ENCODE data around the gene CARNS1. TPM values are rescaled to one million over a fixed set of nuclear protein-coding genes. Genes with fewer than 3 reads are reported as not detected.

CARNS1 gene
- total and polyA plus RNA-seq, 9 of the 15 experiments (the other 6 are each of a cell fraction or from before 2014, with no cell fraction given): 0.01 to 0.18 (median 0.06) TPM; not detected in 3

- peaks cover 33 to 73% of the 10 kb centered on the region in 2 experiments for H3K4me1 ChIP-seq (replicated peaks in 1 of 2; ENCODE audit: control insufficient read depth in 2 of 2, insufficient read depth in 2 of 2, low read length in 2 of 2)
- H3K9me3 ChIP-seq (replicated peaks; ENCODE audit: control insufficient read depth, insufficient read depth, low read depth, low read length): no peaks in the 10 kb centered on the region
- peak overlapping the region; percentile 24; the same call in 1 of the 3 replicates for H3K27ac ChIP-seq (ENCODE audit: extremely low read depth, low read depth, low read length)
- H3K27me3 ChIP-seq (ENCODE audit: control insufficient read depth in 2 of 2, insufficient read depth in 2 of 2, low read length in 2 of 2): no peaks in the 10 kb centered on the region
- POLR2A ChIA-PET: interaction anchor here (0.6 to 1.4 kb wide), 6 partner anchors 10 to 85 kb away, joined by 3 to 5 read pairs (median 4); partner anchors contain the start of gene PPP1CA
- no peaks in the 10 kb centered on the region for H3K9me1 ChIP-seq (ENCODE audit: control insufficient read depth, insufficient read depth, low read length)
- H3K79me2 ChIP-seq (ENCODE audit: control insufficient read depth, insufficient read depth, low read length): peaks cover 36% of the 10 kb centered on the region; the same call in 2 of the 3 replicates
- no peak overlapping the region for H3K4me2 ChIP-seq (ENCODE audit: insufficient read depth, low read length)
- H3K36me3 ChIP-seq (ENCODE audit: control insufficient read depth, insufficient read depth, low read length): peaks cover 4% of the 10 kb centered on the region; the same call in 1 of the 3 replicates
- ATAC-seq (no peak), FAIRE-seq (peak; percentile 26), DNase-seq (ENCODE audit: extremely low read depth in 1 of 4, low spot score in 3 of 4) (no peak)
- H4K20me1 ChIP-seq (replicated peaks; ENCODE audit: control insufficient read depth, insufficient read depth, low read length): no peaks in the 10 kb centered on the region
- no peak overlapping the region for H2AFZ ChIP-seq (ENCODE audit: low read depth, low read length)
- in situ Hi-C loops (cut with MboI): no loop called here
- CTCF ChIA-PET (ENCODE audit: low intra/inter-chr PET ratio): no interaction called here
- intact Hi-C loops (cut with micrococcal nuclease): no loop called here
- BruUV-seq (replicated peaks): no TSS peak
- peak overlapping the region in 1 of 2 experiments; percentile 73; a peak in 1 of 4 replicates for H3K9ac ChIP-seq (ENCODE audit: insufficient read depth in 1 of 2, low read depth in 2 of 2, low read length in 2 of 2)
- no peak overlapping the region for H3K4me3 ChIP-seq
- 91% methylated on average over 8 of the region's 8 CpGs for WGBS (ENCODE audit: insufficient coverage, low coverage, missing lambda C conversion rate)
- TF ChIP-seq MAFK (IDR thresholded peaks at IDR 0.05; ENCODE audit: low read length) (no peak), USF2 (CRISPR knock-in tag; IDR thresholded peaks at IDR 0.05) (no peak), NCOA6 (IDR thresholded peaks at IDR 0.05) (no peak), ESRRB (CRISPR knock-in tag; IDR thresholded peaks at IDR 0.05; ENCODE audit: borderline replicate concordance) (no peak), ERF (CRISPR knock-in tag; IDR thresholded peaks at IDR 0.05) (no peak), GMEB1 (CRISPR knock-in tag; IDR thresholded peaks at IDR 0.05) (no peak), GTF3C2 (IDR thresholded peaks at IDR 0.05; ENCODE audit: borderline replicate concordance, extremely low read depth, insufficient read length) (no peak), ZKSCAN1 (IDR thresholded peaks at IDR 0.05; ENCODE audit: low read depth, low read length) (no peak), RUNX1 (IDR thresholded peaks at IDR 0.05; ENCODE audit: low read depth) (no peak)
- TF ChIP-seq, protein P1, sequence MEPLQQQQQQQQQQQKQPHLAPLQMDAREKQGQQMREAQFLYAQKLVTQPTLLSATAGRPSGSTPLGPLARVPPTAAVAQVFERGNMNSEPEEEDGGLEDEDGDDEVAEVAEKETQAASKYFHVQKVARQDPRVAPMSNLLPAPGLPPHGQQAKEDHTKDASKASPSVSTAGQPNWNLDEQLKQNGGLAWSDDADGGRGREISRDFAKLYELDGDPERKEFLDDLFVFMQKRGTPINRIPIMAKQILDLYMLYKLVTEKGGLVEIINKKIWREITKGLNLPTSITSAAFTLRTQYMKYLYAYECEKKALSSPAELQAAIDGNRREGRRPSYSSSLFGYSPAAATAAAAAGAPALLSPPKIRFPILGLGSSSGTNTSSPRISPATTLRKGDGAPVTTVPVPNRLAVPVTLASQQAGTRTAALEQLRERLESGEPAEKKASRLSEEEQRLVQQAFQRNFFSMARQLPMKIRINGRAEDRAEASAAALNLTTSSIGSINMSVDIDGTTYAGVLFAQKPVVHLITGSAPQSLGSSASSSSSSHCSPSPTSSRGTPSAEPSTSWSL (CRISPR knock-in tag; IDR thresholded peaks at IDR 0.05; ENCODE audit: borderline replicate concordance): no peak
- TF ChIP-seq, protein P2, sequence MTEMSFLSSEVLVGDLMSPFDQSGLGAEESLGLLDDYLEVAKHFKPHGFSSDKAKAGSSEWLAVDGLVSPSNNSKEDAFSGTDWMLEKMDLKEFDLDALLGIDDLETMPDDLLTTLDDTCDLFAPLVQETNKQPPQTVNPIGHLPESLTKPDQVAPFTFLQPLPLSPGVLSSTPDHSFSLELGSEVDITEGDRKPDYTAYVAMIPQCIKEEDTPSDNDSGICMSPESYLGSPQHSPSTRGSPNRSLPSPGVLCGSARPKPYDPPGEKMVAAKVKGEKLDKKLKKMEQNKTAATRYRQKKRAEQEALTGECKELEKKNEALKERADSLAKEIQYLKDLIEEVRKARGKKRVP (CRISPR knock-in tag; IDR thresholded peaks at IDR 0.05): no peak
- TF ChIP-seq, protein P3, sequence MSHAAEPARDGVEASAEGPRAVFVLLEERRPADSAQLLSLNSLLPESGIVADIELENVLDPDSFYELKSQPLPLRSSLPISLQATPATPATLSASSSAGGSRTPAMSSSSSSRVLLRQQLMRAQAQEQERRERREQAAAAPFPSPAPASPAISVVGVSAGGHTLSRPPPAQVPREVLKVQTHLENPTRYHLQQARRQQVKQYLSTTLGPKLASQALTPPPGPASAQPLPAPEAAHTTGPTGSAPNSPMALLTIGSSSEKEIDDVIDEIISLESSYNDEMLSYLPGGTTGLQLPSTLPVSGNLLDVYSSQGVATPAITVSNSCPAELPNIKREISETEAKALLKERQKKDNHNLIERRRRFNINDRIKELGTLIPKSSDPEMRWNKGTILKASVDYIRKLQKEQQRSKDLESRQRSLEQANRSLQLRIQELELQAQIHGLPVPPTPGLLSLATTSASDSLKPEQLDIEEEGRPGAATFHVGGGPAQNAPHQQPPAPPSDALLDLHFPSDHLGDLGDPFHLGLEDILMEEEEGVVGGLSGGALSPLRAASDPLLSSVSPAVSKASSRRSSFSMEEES (CRISPR knock-in tag; IDR thresholded peaks at IDR 0.05): no peak
Observed at GRCh38 chr11:67369275-67369674, 46.2 kb upstream of the CARNS1 start.

All from K562 (cell line).